SK-N-SH (cell line): ENCODE measurements around the gene LSS. TPM values are rescaled to one million over a fixed set of nuclear protein-coding genes. Genes with fewer than 3 reads are reported as not detected.

Experiments used
- CTCF ChIA-PET: fragments of 300-600, 350-600 bp; formaldehyde crosslinking; extraction: SDS; loops from one replicate; lab custom pipeline; 2021; lab: Yijun Ruan, JAX
- POLR2A ChIA-PET: fragments of 350-600 bp; sonication (Branson Sonifier 250); formaldehyde crosslinking; extraction: SDS; loops from one replicate; lab custom pipeline; 2020; ENCODE audit warnings: antibody characterized with exemption, inconsistent platforms; lab: Yijun Ruan, JAX
- DNase-seq: peaks from one replicate; pipeline ENCODE4 v3.0.0; 2012
- H2AFZ ChIP-seq: fragments of 200-600 bp; sonication (generic); 2 replicates; pipeline ENCODE4 v1.8.1; 2016; ENCODE audit warnings: antibody characterized with exemption, mild to moderate bottlenecking, low read depth
- H3F3A ChIP-seq: fragments of 200-600 bp; sonication (generic); replicated peaks from 2 replicates; pipeline ENCODE3; 2016; ENCODE audit warnings: antibody characterized with exemption, mild to moderate bottlenecking; ENCODE audit not compliant: insufficient read depth
- H3K27ac ChIP-seq, 2 experiments: fragments of 200-500 bp in 1 of 2; fragments of 200-600 bp in 1 of 2; sonication (Bioruptor generic) in 1 of 2; sonication (generic), shearing (Covaris generic) in 1 of 2; 2 replicates each; pipeline versions ENCODE4 v1.5.1 to v1.6.1; 2014 to 2016; ENCODE audit warnings: low read depth in 2 of 2, inconsistent platforms in 1 of 2, low read length in 1 of 2, mild to moderate bottlenecking in 1 of 2, mixed read lengths in 1 of 2
- H3K27me3 ChIP-seq: fragments of 200-600 bp; sonication (generic), shearing (Covaris generic); 2 replicates; pipeline ENCODE4 v1.6.1; 2016; ENCODE audit warnings: mixed run types; ENCODE audit not compliant: insufficient read depth
- H3K36me3 ChIP-seq, 2 experiments: fragments of 200-500 bp in 1 of 2; fragments of 200-600 bp in 1 of 2; sonication (Bioruptor generic) in 1 of 2; sonication (generic) in 1 of 2; replicated peaks in 1 of 2; 2 replicates each; pipeline versions ENCODE3 to v1.5.1; 2014 to 2016; ENCODE audit warnings: low read length in 1 of 2, mild to moderate bottlenecking in 1 of 2; ENCODE audit not compliant: insufficient read depth in 2 of 2, control insufficient read depth in 1 of 2
- H3K4me1 ChIP-seq, 2 experiments: fragments of 200-500 bp in 1 of 2; fragments of 200-600 bp in 1 of 2; sonication (Bioruptor generic) in 1 of 2; sonication (generic), shearing (Covaris generic) in 1 of 2; 2 replicates each; pipeline versions ENCODE4 v1.5.1 to v1.6.1; 2014 to 2016; ENCODE audit warnings: low read depth in 1 of 2, low read length in 1 of 2, mixed run types in 1 of 2; ENCODE audit not compliant: insufficient read depth in 2 of 2, control insufficient read depth in 1 of 2
- H3K4me2 ChIP-seq: fragments of 200-600 bp; sonication (generic), shearing (Covaris generic); 2 replicates; pipeline ENCODE4 v1.6.1; 2017; ENCODE audit warnings: mixed run types
- H3K4me3 ChIP-seq, 2 experiments: fragments of 200-500 bp in 1 of 2; fragments of 200-600 bp in 1 of 2; sonication (Bioruptor generic) in 1 of 2; sonication (generic), shearing (Covaris generic) in 1 of 2; 2 replicates each; pipeline versions ENCODE4 v1.5.1 to v1.8.1; 2014 to 2016; ENCODE audit warnings: low read depth in 2 of 2, inconsistent platforms in 1 of 2, low read length in 1 of 2, mild to moderate bottlenecking in 1 of 2, mixed read lengths in 1 of 2, moderate library complexity in 1 of 2
- H3K79me2 ChIP-seq: fragments of 200-600 bp; sonication (generic); 2 replicates; pipeline ENCODE4 v1.8.1; 2017; ENCODE audit warnings: mild to moderate bottlenecking; ENCODE audit not compliant: insufficient read depth
- H3K9ac ChIP-seq: fragments of 200-600 bp; sonication (generic); 2 replicates; pipeline ENCODE4 v1.6.1; 2017; ENCODE audit warnings: mixed run types
- H3K9me2 ChIP-seq: fragments of 200-600 bp; sonication (generic); 2 replicates; pipeline ENCODE4 v1.6.1; 2017; ENCODE audit warnings: mixed run types
- H3K9me3 ChIP-seq: fragments of 200-600 bp; sonication (generic); 2 replicates; pipeline ENCODE4 v1.6.1; 2017; ENCODE audit warnings: mixed run types, mild to moderate bottlenecking, moderate library complexity
- H4K20me1 ChIP-seq: fragments of 200-600 bp; sonication (generic); 2 replicates; pipeline ENCODE4 v1.6.1; 2017; ENCODE audit warnings: mild to moderate bottlenecking, mixed run types; ENCODE audit not compliant: insufficient read depth
- CHD2 ChIP-seq: fragments of 150-350 bp; IDR thresholded peaks from 2 replicates; pipeline ENCODE4 v1.6.1; 2018; ENCODE audit warnings: low read length; ENCODE audit not compliant: partially characterized antibody
- ELF1 ChIP-seq: IDR thresholded peaks from 2 replicates; pipeline ENCODE4 v1.4.0; 2012
- FOSL2 ChIP-seq: IDR thresholded peaks from 2 replicates; pipeline ENCODE4 v1.4.0; 2012; ENCODE audit warnings: low read depth, mild to moderate bottlenecking, moderate library complexity, borderline replicate concordance
- FOXJ3 ChIP-seq: sonication (generic); formaldehyde crosslinking; IDR thresholded peaks from 2 replicates; pipeline ENCODE4 v1.5.1; 2020; ENCODE audit warnings: mild to moderate bottlenecking, missing genetic modification reagents
- IRF3 ChIP-seq: fragments of 150-350 bp; IDR thresholded peaks from 2 replicates; pipeline ENCODE4 v1.6.1; 2016; ENCODE audit warnings: mild to moderate bottlenecking, low read depth, low read length
- JUND ChIP-seq: IDR thresholded peaks from 2 replicates; pipeline ENCODE4 v1.4.0; 2012
- PBX3 ChIP-seq: IDR thresholded peaks from 2 replicates; pipeline ENCODE4; 2012
- POLR2AphosphoS5 ChIP-seq: IDR thresholded peaks from 2 replicates; pipeline ENCODE4 v1.6.1; 2012; ENCODE audit warnings: low read depth, low read length
- RXRA ChIP-seq: IDR thresholded peaks from 2 replicates; pipeline ENCODE4 v1.4.0; 2012; ENCODE audit warnings: low read depth, mild to moderate bottlenecking, borderline replicate concordance
- TAF1 ChIP-seq: IDR thresholded peaks from 2 replicates; pipeline ENCODE4 v1.6.1; 2012; ENCODE audit warnings: low read depth, mild to moderate bottlenecking, low read length, moderate library complexity, borderline replicate concordance
- TEAD4 ChIP-seq: IDR thresholded peaks from 2 replicates; pipeline ENCODE4 v1.4.0; 2012; ENCODE audit warnings: mild to moderate bottlenecking, borderline replicate concordance; ENCODE audit not compliant: insufficient read depth
- USF1 ChIP-seq: IDR thresholded peaks from 2 replicates; pipeline ENCODE4 v1.4.0; 2012; ENCODE audit warnings: low read depth, borderline replicate concordance
- WGBS: methylation state at CpG from one replicate; pipeline ENCODE4 v1.1.6; 2017; ENCODE audit warnings: low lambda C conversion rate; 5-methylcytosine and 5-hydroxymethylcytosine counted together
- polyA plus RNA-seq, 3 experiments: library from polyadenylated mRNA; depleted of rRNA; stranded (reverse); fragments of >200 nt; gene quantifications; 2 replicates each; pipeline ENCODE4 v1.2.3, GENCODE V29; 2012
- TF ChIP-seq, protein P1 (sequence below): fragments of 150-350 bp; IDR thresholded peaks from 2 replicates; pipeline ENCODE4 v1.6.1; 2017; ENCODE audit warnings: antibody characterized with exemption, low read length, low read depth, borderline replicate concordance

LSS gene
- polyA plus RNA-seq, 1 of the 3 experiments (the other 2 are of a cell fraction), result 38.7 TPM

DNA sequence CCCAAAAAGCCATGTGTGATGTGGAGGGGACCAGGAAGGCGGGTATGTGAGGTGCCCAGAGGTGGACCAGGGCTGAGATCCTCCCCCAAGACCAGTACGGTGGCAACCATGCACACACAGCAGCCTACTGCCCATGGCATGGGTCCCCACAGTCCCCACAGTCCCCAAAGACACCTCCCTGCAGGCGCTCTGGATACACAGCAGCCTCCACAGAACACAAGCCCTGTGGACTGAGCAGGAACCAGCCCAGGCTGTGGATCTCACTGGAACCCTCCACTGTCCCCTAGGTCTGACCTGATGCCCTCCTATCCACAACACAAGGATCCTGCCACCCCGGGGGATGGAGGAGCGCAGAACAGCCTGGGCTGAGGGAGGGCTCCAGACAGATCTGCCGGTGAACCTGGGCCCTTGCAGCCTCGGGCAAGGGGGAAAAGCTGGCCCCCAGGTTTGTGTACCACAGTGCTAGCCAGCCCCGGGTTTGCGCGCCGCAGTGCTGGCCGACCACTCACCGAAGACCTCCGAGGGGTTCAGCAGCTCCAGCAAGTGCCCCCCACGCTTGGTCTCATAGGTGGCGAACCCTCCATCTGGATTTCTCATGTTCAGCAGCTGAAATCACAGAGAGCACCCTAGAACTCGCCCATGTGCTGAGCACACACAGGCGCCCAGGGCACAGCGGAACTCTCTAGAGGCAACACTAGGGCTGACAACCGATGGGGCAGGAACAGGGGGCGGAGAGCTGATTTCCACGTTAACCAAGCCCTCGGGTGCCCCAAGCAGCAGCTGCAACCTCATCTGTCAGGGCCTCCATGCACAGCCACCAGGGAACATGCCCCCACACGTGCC is 22.2 kb downstream of the LSS start:
- H3K9ac ChIP-seq, result no peak overlapping the region
- no peak for DNase-seq
- H3K9me2 ChIP-seq, result no peaks in the 10 kb centered on the region
- H3K27ac ChIP-seq, result no peak overlapping the region
- no peaks in the 10 kb centered on the region for H3K79me2 ChIP-seq
- H3K36me3 ChIP-seq, result peaks cover 7 to 39% of the 10 kb centered on the region in 2 experiments
- peaks cover 3% of the 10 kb centered on the region for H3F3A ChIP-seq
- POLR2A ChIA-PET, result no interaction called here
- H4K20me1 ChIP-seq, result no peaks in the 10 kb centered on the region
- H3K27me3 ChIP-seq, result no peaks in the 10 kb centered on the region
- H2AFZ ChIP-seq, result no peak overlapping the region
- 94% methylated on average over 3 of the region's 24 CpGs for whole genome bisulfite sequencing
- H3K4me1 ChIP-seq, result no peaks in the 10 kb centered on the region
- H3K9me3 ChIP-seq, result no peaks in the 10 kb centered on the region
- H3K4me2 ChIP-seq, result no peak overlapping the region
- H3K4me3 ChIP-seq, result no peak overlapping the region
- no peak for TF ChIP-seq PBX3
- no peak for TF ChIP-seq FOSL2
- TF ChIP-seq RXRA, result no peak
- TF ChIP-seq IRF3, result no peak
- CTCF ChIA-PET, result no interaction called here

DNA sequence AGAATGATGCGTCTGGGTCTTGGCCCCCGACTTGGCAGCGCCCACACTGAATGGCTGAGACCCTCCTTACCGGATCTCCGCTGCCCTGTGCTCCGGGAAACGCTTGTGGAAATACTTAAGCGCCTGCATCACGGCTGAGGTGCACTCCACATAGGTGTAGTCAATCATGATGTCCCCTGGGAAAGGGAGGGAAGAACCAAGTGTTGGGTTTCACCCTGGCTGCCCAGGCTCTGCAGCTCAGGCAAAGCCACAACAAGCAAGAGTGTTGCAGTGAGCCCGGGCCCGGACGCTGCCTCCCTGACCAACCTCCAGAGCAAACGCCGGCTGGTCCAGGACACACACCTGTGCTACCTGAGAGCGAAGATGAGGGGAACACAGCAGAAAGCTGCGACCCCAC is 22.8 kb downstream of the LSS start:
- Histone ChIP-seq H3K9ac (no peak overlapping the region), H3K27ac (no peak overlapping the region), H3K9me3 (no peaks in the 10 kb centered on the region), H3K79me2 (no peaks in the 10 kb centered on the region), H3K4me3 (no peak overlapping the region), H3K4me2 (no peak overlapping the region), H4K20me1 (no peaks in the 10 kb centered on the region), H3K4me1 (no peaks in the 10 kb centered on the region), H3K36me3 (peaks cover 7 to 41% of the 10 kb centered on the region in 2 experiments), H2AFZ (no peak overlapping the region), H3K9me2 (no peaks in the 10 kb centered on the region), H3F3A (peaks cover 3% of the 10 kb centered on the region), H3K27me3 (no peaks in the 10 kb centered on the region)
- no peak for DNase-seq
- ChIA-PET CTCF (no interaction called here), POLR2A (no interaction called here)
- TF ChIP-seq, protein P1, sequence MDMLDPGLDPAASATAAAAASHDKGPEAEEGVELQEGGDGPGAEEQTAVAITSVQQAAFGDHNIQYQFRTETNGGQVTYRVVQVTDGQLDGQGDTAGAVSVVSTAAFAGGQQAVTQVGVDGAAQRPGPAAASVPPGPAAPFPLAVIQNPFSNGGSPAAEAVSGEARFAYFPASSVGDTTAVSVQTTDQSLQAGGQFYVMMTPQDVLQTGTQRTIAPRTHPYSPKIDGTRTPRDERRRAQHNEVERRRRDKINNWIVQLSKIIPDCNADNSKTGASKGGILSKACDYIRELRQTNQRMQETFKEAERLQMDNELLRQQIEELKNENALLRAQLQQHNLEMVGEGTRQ, result no peak
- TF ChIP-seq JUND (no peak), TAF1 (no peak), ELF1 (no peak), USF1 (no peak), FOSL2 (no peak), FOXJ3 (CRISPR knock-in tag) (no peak), POLR2AphosphoS5 (no peak), TEAD4 (no peak), CHD2 (no peak)
- 90% methylated on average over 5 of the region's 16 CpGs for WGBS
